Gastrocnemius medialis (tissue), 4 donors: ENCODE measurements around the gene SPRED2.

Experiments used
- CTCF ChIP-seq, 5 experiments: fragments of 450-650 bp in 3 of 5; fragments of 200-600 bp in 2 of 5; sonication (generic) in 2 of 5; IDR thresholded peaks in 4 of 5; conservative IDR thresholded peaks in 1 of 5; 1 replicate in 4 of 5; 2 replicates in 1 of 5; pipeline ENCODE4 v1.5.1; 2016 to 2019; ENCODE audit warnings: antibody characterized with exemption in 5 of 5, mild to moderate bottlenecking in 3 of 5, moderate library complexity in 3 of 5
- POLR2A ChIP-seq, 2 donors: fragments of 450-650 bp; IDR thresholded peaks; one replicate each; pipeline ENCODE4 v1.6.1; 2017; ENCODE audit warnings: antibody characterized with exemption in 2 of 2, mild to moderate bottlenecking in 2 of 2, moderate library complexity in 2 of 2

GRCh38 chr2:65287364-65287763 is 145.0 kb downstream of the SPRED2 start:
- TF ChIP-seq CTCF (IDR thresholded peaks at IDR 0.05 in 4 of 5, conservative IDR thresholded peaks at IDR 0.05 in 1 of 5) (no peak), POLR2A (IDR thresholded peaks at IDR 0.05) (no peak)
